C4-2B (cell line): ENCODE data around the gene WWC1.

Experiments
- CTCF ChIP-seq: fragments of 450-650 bp; conservative IDR thresholded peaks from 2 replicates; pipeline ENCODE4 v1.5.1; 2017; ENCODE audit warnings: mild to moderate bottlenecking
- ZFX ChIP-seq: fragments of 450-650 bp; IDR thresholded peaks from 2 replicates; pipeline ENCODE4 v1.6.1; 2017

GRCh38 chr5:168464214-168464613 is 172.8 kb downstream of the WWC1 start:
- TF ChIP-seq CTCF (no peak), ZFX (no peak)
